Measurements from ENCODE around the gene CAMTA1. TPM values are rescaled to one million over a fixed set of nuclear protein-coding genes. Genes with fewer than 3 reads are reported as not detected.
"Not testable (repeated sequence)": the region's sequence is repeated elsewhere in the genome, so short reads cannot be mapped to it uniquely, and the experiment has no call there.

CAMTA1 gene
- total RNA-seq, 1 donor from 2014 or later: 99.0 TPM

- Mint-ChIP-seq H3K27ac (no peak overlapping the region), H3K36me3 (ENCODE audit: insufficient read depth) (no peaks in the 10 kb centered on the region), H3K4me3 (ENCODE audit: low read depth) (no peak overlapping the region), H3K27me3 (peaks cover 22% of the 10 kb centered on the region), H3K9me3 (ENCODE audit: low read depth) (no peaks in the 10 kb centered on the region), H3K4me1 (ENCODE audit: low read depth) (peaks cover 2% of the 10 kb centered on the region)
- no peak for DNase-seq (ENCODE audit: low spot score, unreplicated experiment)
- TF ChIP-seq CTCF (IDR thresholded peaks at IDR 0.05; ENCODE audit: unreplicated experiment): no peak
Measured at GRCh38 chr1:7376676-7377075, 591.4 kb downstream of the CAMTA1 start.

- TF ChIP-seq CTCF (IDR thresholded peaks at IDR 0.05; ENCODE audit: unreplicated experiment): no peak
- H3K27ac Mint-ChIP-seq: no peak overlapping the region
Measured at GRCh38 chr1:7378346-7379130, 593.3 kb downstream of the CAMTA1 start.

GRCh38 chr1:7379441-7379971, 594.3 kb downstream of the CAMTA1 start:
- no peak for TF ChIP-seq CTCF (IDR thresholded peaks at IDR 0.05; ENCODE audit: unreplicated experiment)
- Mint-ChIP-seq H3K4me3 (ENCODE audit: low read depth) (no peak overlapping the region), H3K27me3 (peaks cover 21% of the 10 kb centered on the region), H3K36me3 (ENCODE audit: insufficient read depth) (no peaks in the 10 kb centered on the region), H3K9me3 (ENCODE audit: low read depth) (no peaks in the 10 kb centered on the region), H3K4me1 (ENCODE audit: low read depth) (peaks cover 2% of the 10 kb centered on the region), H3K27ac (no peak overlapping the region)
- no peak for DNase-seq (ENCODE audit: low spot score, unreplicated experiment)

More at GRCh38 chr1:7378346-7379130, 593.3 kb downstream of the CAMTA1 start:
- Mint-ChIP-seq H3K4me1 (ENCODE audit: low read depth) (peaks cover 2% of the 10 kb centered on the region), H3K4me3 (ENCODE audit: low read depth) (no peak overlapping the region), H3K27me3 (peaks cover 24% of the 10 kb centered on the region), H3K9me3 (ENCODE audit: low read depth) (no peaks in the 10 kb centered on the region), H3K36me3 (ENCODE audit: insufficient read depth) (no peaks in the 10 kb centered on the region)
- DNase-seq (ENCODE audit: low spot score, unreplicated experiment): no peak

GRCh38 chr1:7380068-7380467, 594.8 kb downstream of the CAMTA1 start:
- H3K27ac Mint-ChIP-seq: not testable (repeated sequence)

GRCh38 chr1:7380712-7381111, 595.5 kb downstream of the CAMTA1 start:
- no peak overlapping the region for H3K4me3 Mint-ChIP-seq (ENCODE audit: low read depth)
- no peaks in the 10 kb centered on the region for H3K9me3 Mint-ChIP-seq (ENCODE audit: low read depth)
- DNase-seq (ENCODE audit: low spot score, unreplicated experiment): no peak
- no peak overlapping the region for H3K27ac Mint-ChIP-seq
- no peak for TF ChIP-seq CTCF (IDR thresholded peaks at IDR 0.05; ENCODE audit: unreplicated experiment)
- peaks cover 21% of the 10 kb centered on the region for H3K27me3 Mint-ChIP-seq
- peaks cover 2% of the 10 kb centered on the region for H3K4me1 Mint-ChIP-seq (ENCODE audit: low read depth)
- H3K36me3 Mint-ChIP-seq (ENCODE audit: insufficient read depth): no peaks in the 10 kb centered on the region

More at GRCh38 chr1:7380068-7380467, 594.8 kb downstream of the CAMTA1 start:
- peaks cover 21% of the 10 kb centered on the region for H3K27me3 Mint-ChIP-seq
- not testable (repeated sequence) for H3K4me3 Mint-ChIP-seq (ENCODE audit: low read depth); DNase-seq (ENCODE audit: low spot score, unreplicated experiment); H3K4me1 Mint-ChIP-seq (ENCODE audit: low read depth); H3K9me3 Mint-ChIP-seq (ENCODE audit: low read depth); H3K36me3 Mint-ChIP-seq (ENCODE audit: insufficient read depth)

- H3K4me3 Mint-ChIP-seq (ENCODE audit: low read depth); H3K4me1 Mint-ChIP-seq (ENCODE audit: low read depth); H3K36me3 Mint-ChIP-seq (ENCODE audit: insufficient read depth); H3K27ac Mint-ChIP-seq; H3K9me3 Mint-ChIP-seq (ENCODE audit: low read depth); DNase-seq (ENCODE audit: low spot score, unreplicated experiment): not testable (repeated sequence)
- peaks cover 22% of the 10 kb centered on the region for H3K27me3 Mint-ChIP-seq
Measured at GRCh38 chr1:7381729-7382128, 596.5 kb downstream of the CAMTA1 start.

Data from progenitor cell of endocrine pancreas (in vitro differentiated cells).